Muscle of back (tissue), 13 donors: ENCODE data around the gene C1QBP. TPM values are rescaled to one million over a fixed set of nuclear protein-coding genes. Genes with fewer than 3 reads are reported as not detected.

Source experiments
- DNase-seq, 3 donors: peaks; one replicate each; pipeline versions ENCODE4 v3.0.0 to v3.0.0-alpha.2; 2013
- long read RNA-seq, 9 donors: transcript quantifications; one replicate each; lab custom pipeline, GENCODE V29; 2026
- polyA plus RNA-seq, 10 donors: library from polyadenylated mRNA; unstranded; fragments of 120-200 nt; gene quantifications; one replicate each; pipeline ENCODE4 v1.2.1, GENCODE V29; 2013; ENCODE audit not compliant: insufficient read length in 10 of 10

The C1QBP gene, protein sequence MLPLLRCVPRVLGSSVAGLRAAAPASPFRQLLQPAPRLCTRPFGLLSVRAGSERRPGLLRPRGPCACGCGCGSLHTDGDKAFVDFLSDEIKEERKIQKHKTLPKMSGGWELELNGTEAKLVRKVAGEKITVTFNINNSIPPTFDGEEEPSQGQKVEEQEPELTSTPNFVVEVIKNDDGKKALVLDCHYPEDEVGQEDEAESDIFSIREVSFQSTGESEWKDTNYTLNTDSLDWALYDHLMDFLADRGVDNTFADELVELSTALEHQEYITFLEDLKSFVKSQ
- 100 to 1,000 TPM; 104 to 132 (median 119) TPM for polyA plus RNA-seq
- long read RNA-seq, donor 1, transcript C1QBP-201 (6 exons, 1,169 nt), result major isoform, 50 of 87 reads
- long read RNA-seq, donor 1, partial matches to known transcripts, result 34 of 87 reads
- long read RNA-seq, donor 1, other reads (novel, unspliced or antisense), result 0 of 87 reads
- long read RNA-seq, donor 2, transcript C1QBP-201 (6 exons, 1,169 nt), result major isoform, 55 of 71 reads
- long read RNA-seq, donor 2, partial matches to known transcripts, result 13 of 71 reads
- long read RNA-seq, donor 2, other reads (novel, unspliced or antisense), result 0 of 71 reads
- long read RNA-seq, donor 3, result 0 reads
- long read RNA-seq, donor 4, transcript C1QBP-201 (6 exons, 1,169 nt), result major isoform, 50 of 91 reads
- long read RNA-seq, donor 4, partial matches to known transcripts, result 37 of 91 reads
- long read RNA-seq, donor 4, other reads (novel, unspliced or antisense), result 0 of 91 reads
- long read RNA-seq, donor 5, transcript C1QBP-201 (6 exons, 1,169 nt), result major isoform, 120 of 145 reads
- long read RNA-seq, donor 5, partial matches to known transcripts, result 20 of 145 reads
- long read RNA-seq, donor 5, other reads (novel, unspliced or antisense), result 0 of 145 reads
- long read RNA-seq, donor 6, transcript C1QBP-201 (6 exons, 1,169 nt), result major isoform, 79 of 128 reads
- long read RNA-seq, donor 6, partial matches to known transcripts, result 45 of 128 reads
- long read RNA-seq, donor 6, other reads (novel, unspliced or antisense), result 0 of 128 reads
- long read RNA-seq, donor 7, transcript C1QBP-201 (6 exons, 1,169 nt), result major isoform, 48 of 85 reads
- long read RNA-seq, donor 7, partial matches to known transcripts, result 32 of 85 reads
- long read RNA-seq, donor 7, other reads (novel, unspliced or antisense), result 0 of 85 reads
- long read RNA-seq, donor 8, transcript C1QBP-201 (6 exons, 1,169 nt), result major isoform, 60 of 86 reads
- long read RNA-seq, donor 8, partial matches to known transcripts, result 25 of 86 reads
- long read RNA-seq, donor 8, other reads (novel, unspliced or antisense), result 0 of 86 reads
- long read RNA-seq, donor 9, transcript C1QBP-201 (6 exons, 1,169 nt), result major isoform, 15 of 15 reads
- long read RNA-seq, donor 9, partial matches to known transcripts, result 0 of 15 reads
- long read RNA-seq, donor 9, other reads (novel, unspliced or antisense), result 0 of 15 reads

DNA sequence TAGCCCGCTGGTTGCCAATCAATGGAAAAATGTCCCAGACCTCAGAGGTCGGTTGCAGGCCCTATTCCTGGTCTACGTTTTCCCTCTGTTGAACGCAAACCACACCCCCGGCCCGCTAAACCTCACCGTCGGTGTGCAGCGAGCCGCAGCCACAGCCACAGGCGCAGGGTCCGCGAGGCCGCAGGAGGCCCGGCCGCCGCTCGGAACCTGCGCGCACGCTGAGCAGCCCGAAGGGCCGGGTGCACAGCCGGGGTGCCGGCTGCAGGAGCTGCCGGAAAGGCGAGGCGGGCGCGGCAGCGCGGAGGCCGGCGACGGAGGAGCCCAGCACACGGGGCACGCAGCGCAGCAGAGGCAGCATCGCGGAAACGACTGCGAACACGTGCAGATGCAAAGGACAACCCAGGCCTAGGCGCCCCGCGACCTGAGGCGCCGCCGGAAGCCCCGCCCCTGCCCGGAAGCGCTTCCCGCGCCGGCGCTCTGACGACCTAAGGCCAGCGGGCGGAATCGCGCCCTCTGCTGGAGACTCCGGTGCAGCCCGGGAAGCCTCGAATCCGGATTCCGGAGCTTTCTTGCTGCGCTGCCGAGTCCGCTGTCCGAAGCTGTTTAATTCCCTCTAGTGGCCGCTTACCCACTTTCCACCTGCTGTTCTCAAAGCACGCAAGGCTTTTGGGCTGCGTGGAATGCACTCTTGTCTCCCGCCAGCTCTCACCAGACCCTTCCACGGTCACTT, at the start of gene C1QBP:
Gene C1QBP (minus strand): TSS at position 440 of the 730 bp plus-strand sequence. CDS start 82 bp downstream, at position 358.
- DNase-seq, result peak; percentile 91 to 97 (median 96)

DNA sequence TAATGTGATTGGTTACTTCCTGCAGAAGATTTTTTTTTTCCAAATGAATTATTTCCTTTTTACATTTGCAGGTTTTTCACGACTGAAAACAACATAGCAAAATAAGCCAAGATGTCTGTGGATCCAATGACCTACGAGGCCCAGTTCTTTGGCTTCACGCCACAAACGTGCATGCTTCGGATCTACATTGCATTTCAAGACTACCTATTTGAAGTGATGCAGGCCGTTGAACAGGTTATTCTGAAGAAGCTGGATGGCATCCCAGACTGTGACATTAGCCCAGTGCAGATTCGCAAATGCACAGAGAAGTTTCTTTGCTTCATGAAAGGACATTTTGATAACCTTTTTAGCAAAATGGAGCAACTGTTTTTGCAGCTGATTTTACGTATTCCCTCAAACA, 49.8 kb upstream of the C1QBP start:
- no peak for DNase-seq

DNA sequence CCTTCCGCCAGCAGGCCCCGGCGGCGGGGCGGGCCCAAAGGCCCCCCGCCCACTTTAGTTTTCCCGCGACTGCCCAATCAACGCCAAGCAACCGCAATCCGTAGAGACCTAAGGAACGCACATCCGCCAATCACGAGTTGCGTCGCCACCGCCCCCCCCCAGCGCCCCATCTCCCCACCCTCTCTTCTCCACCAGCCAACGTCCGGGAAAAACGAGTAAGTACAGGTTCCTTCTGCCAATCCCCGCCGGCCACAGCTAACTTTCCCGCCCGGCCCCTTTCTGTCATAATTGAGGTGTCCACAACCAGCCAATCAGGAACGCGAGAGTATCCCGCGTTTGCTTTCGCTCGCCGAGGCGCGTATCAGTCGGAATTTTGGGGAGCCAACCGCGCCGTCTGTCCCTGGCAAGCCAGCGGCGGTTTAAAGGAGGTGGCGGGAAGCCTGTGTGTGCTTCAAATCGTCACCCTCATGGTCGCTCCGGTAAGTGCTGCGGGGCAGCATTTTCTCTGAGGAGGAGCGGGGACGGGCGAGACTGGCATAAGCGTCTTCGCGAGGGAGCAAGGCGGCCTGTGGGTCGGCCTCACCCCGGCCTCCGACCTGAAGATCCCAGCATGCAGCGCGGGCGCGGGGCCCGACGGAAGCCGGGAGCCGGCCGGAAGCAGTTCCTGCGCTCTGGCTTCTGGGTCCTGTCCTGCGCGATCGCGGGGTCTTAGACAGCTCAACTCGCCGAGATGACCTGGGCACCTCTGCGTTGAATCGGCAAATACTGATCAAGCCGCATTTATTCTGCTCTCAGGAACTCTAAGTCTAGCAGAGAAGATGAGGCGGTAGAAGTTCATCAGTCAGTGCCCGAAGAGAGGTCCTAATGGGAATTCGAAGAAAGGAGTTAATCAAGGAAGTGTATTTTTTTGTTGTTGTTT, 47.5 kb upstream of the C1QBP start, which contains the start of gene MIS12:
Gene MIS12 (plus strand): TSS at position 361 of the 919 bp plus-strand sequence. CDS start 2,297 bp downstream, outside the sequence.
- DNase-seq, result peak; percentile 98 to 100 (median 99)

DNA sequence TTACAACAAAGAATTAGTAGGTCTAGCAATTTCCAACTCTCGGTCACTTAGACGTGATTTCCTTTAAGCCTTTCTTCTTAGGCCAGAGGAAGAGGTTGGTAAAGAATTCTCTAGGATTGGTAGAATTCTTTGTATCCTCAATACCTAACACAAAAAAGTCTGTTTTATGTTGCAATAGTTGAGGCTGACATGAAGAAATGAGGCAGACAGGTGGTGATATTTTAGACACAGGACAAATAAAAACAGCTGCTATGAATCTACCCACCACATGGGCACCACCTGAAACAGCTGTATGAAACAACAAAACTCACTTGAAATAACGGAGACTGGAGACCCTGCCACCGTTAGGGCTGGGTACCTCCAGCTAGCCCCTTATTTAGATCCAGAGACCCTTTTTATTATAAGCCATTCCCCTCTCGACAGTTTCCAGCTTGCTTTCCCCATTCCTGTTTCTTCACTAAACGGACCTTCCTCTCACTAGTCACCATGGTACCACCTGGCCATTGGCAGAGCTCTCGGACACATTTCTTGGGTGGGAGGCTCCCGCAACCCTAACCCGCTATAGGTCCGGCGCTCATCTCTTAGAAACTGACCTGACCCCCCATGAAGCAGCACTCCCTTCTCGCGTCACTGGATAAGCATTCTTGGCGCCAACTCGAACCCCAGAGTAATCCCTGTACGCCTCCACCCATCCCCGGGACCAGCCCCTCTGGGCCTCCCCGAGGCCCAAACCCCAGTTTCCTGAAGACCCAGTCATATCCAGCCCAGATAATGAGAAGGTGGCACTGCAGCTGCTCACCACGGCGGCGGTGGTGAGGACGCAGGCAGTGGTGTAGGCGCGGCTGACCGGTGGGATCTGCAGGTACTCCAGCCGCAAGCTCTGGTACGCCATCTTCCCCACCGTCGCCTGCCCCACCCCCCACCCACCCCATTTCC, 46.6 kb upstream of the C1QBP start, which contains the start of gene DERL2:
Gene DERL2 (minus strand): TSS at position 909 of the 936 bp plus-strand sequence. CDS start 17 bp downstream, at position 892.
- peak in 1 of 3 donors; percentile 9 for DNase-seq

DNA sequence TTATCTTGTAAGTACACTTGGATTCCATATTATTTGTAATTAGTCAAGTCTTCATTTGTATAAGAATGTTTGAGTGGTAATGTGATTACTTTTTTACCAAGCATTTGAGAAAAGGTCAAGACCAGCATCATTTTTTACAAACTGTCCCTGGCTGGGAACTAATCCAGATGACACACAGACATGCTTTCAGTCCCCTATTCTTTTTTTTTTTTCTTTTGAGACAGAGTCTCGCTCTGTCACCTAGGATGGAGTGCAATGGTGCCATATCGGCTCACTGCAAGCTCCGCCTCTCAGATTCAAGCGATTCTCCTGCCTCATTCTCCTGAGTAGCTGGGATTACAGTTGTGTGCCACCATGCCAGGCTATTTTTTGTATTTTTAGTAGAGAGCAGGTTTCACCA, 42.5 kb upstream of the C1QBP start:
- DNase-seq, result no peak

DNA sequence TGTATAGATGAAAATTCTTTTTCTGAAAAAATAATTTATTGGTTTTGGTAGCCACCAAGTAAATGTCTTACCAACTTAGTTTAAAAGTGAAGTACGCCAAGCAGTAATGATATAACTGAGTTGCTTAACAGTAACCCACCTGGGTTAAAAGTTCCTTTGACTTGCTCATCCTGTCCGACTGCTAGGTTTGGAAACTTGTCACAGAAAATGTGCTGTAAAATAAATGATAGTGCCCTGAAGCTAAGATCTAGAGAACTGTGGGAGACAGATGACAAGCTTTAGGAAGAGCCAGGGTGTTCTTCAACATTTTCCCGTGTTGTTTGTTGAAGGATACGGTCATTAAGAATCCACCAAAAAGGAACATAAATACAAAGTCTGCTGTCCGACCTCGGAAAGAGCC, 42.0 kb upstream of the C1QBP start:
- DNase-seq, result no peak

DNA sequence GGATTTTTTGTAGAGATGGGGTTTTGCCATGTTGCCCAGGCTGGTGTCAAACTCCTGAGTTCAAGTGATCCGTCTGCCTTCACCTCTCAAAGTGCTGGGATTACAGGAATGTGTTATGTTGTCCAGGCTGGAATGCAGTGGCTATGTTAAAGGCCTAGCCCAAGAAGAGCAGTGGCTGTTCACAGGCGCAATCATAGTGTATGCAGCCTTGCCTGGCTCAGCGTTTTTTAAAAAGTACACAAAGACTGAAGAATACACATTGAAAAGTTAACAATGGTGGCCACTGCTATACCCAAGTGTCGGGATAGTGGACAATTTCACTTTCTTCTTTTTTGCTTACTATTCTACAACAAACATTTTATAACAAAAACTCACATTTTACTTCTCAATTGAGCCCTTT, 40.0 kb upstream of the C1QBP start:
- no peak for DNase-seq

DNA sequence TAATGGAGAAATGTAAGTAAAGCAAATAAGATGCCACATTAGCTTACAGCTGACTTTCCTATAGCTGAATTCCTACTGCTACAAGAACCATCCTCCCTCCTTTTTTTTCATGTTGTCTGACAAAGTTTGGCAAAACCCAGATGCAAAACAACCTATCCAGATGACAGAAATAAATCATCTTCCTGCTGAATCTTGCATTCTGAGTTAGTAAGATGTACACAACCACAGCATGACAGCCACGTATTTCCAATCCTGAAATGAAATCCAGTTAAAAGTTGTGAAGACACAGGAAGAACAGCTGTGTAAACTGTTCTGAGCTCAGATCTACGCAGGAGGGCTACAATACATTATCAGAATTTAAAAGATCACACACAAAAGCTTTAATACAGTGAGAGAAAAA, 35.0 kb upstream of the C1QBP start:
- no peak for DNase-seq

DNA sequence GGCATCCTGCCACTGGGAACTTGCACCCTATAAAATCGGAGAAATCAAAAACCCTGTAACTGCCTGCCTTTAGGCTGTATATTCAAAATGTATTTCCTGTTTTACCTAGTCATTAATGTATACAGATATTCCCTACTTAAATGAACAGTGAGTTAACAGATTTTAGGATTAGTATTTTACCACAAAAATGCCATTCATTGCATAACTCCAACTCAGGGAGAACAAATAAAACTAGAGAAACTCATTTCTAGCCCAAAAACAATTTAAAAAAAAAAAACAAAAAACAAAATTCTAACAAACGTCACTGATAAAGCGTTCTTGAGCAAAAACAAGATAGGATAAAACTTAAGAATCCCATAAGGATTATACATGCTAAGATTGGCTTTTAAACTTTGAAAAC, 33.6 kb upstream of the C1QBP start:
- DNase-seq, result no peak

DNA sequence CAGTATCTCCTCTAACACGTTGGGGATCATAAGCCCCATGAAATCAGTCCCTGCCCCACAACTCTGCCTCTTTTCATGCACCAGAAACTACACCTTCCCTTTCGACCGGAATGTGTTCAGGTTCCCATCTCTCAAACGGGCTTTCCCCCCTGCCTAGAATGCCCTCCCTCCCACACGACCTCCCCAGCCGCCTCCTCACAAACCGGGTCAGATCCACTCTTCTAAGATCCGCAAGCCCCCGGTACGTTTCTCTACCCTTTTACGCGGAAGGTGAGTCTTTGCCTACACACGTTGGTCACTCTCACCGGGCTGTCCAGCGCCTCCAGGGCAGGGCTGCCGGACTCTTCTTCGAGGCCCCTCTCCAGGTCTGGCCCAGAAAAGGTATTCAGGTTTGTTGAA, 29.1 kb upstream of the C1QBP start:
- peak in 1 of 3 donors; percentile 35 for DNase-seq

DNA sequence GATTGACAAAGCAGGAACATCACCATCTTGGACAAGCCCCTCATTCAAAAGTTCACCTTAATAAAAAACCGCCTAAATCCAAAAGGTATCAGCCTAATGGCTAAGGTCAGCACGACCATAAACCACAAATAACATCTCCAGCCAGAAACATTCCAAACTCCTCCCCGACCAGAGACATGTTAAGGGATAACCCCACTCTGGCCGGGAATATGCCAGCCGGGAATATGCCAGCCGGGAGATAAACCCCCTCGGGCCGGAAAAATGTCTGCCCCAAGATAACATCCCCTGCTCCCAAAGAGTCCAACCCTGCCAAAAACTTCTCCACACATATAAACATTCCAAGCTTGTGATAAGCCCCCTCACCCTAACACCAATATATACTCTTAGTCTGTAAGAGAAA, 28.5 kb upstream of the C1QBP start:
- DNase-seq, result no peak

DNA sequence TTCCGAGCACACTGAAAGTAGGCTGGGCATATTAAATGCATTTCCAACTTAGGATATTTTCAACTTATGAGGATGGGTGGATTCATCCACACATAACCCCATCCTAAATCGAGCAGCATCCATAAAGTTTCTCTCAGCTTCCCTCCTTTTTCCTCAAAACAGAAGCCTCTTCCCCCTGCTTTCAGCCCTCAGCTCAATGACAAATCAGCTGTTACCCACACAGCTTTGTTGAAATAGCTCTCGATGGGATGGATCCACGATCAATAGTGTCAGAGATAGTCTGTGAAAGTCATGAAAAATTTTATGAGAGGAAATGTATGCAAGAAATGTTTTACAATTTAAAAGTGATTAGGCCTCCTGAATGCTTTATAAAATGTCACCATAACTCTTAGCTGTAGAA, 27.3 kb upstream of the C1QBP start:
- DNase-seq, result no peak

DNA sequence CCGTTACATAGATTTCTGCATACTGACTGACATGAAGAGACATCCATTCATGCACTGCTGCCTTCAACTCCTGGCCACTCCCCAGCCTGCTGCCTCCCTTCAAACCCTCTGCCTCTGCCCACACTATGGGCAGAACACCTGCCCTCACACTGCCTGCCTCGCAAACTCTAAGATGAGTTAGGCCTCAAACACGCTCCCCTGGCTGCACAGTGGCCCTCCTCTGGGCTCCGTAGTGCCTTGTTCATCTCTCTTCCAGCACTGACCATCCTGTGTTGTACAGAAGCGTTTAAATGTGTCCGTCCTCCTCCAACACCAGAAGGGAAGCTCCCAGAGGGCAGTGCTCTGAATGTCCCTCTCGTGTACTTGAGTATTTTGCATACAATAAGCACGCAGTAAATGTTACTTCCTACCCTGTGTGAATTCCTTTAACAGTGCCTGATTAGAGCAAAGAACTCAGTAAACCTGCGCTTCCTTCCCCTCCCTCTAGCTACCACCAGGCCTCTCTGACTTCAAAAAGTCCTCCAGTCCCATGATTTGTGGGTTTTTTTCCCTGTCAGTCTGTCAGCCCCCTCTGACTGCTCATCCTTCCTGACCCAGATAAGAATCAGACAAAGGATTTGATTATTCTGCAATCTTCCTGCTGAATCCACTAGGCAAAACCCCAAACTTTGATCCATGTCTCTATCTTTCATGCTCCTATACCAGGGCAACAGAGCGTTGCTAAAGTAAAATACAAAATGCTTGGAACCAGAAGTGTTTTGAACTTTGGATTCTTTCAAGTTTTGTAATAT, 26.0 kb upstream of the C1QBP start:
- DNase-seq, result no peak

DNA sequence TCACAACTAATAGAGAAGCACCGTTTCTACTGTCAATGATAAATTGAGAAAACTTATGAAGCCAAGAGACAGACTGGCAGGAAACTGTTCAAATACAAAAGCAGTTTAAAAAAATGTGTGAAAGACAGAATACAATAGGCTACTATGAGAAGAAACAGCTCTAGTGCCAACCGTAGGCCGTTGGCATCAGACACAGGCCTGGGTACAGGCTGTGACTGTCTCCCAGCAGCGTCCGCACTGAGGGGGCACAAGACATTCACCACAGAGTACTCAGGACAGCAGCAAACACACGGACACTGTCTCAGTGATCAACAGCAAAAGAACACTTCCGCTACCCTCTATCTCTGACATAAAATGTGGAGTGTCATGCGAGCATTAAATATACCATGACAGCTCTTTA, 7.8 kb upstream of the C1QBP start:
- DNase-seq, result no peak

DNA sequence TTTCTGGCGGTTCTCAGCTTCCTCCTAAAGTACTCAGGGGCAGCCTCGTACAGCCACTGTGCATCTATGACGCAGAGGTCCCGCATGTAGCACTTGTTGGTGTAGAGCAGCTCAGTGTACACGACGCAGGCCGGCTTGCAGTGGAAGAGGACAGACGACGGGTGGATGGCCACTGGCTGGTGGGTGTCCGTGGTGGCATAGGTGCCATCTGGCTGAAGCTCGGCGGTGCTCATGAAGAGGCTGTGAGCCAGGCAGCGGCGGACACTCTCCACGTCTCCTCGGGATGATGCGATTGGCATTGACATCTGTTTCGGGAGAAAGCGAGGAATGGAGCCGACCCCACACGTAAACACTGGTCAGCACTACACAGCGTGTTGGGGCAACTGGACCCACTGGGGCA, 5.3 kb upstream of the C1QBP start:
- DNase-seq, result no peak

DNA sequence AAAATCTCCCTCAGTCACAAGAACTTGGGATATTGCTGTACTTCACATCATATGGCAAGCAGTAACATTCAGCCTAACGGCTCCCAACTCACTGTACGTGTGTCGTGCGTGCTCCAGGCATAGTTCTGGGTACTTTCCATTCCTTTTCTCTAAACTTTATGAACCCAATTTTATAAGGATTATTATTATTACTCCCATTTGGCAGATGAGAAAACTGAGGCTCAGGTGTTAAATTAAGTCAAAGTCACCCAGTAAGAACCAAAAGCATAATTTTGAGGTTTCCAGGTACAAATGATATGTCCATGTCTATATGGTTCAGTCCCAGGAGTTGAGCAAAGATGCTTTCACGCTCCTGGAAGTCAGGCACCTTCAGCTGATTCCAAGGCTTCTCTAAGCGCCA, 4.8 kb upstream of the C1QBP start:
- DNase-seq, result no peak

DNA sequence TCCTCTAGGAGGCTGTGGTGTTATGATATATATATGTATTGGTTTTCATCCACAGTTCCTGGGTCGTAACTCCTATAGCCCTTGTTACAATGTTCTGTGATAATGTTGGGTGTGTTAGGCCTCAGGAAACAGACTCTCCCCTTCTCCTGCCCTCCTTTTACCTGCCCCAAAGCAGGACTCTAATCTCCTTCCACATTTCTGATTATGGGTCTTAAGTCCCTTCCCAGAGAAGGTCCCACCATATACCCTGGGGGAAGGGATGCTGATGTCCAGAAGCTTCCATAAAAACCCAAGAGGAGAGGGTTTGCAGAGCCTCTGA, 450 bp upstream of the C1QBP start:
- no peak for DNase-seq
